Mesenchymal stem cell (in vitro differentiated cells and primary cell): ENCODE results near the gene RAB4B.

Source experiments
- DNase-seq: peaks from one replicate; pipeline ENCODE4 v3.0.0-alpha.2; 2013
- H2AFZ ChIP-seq: one replicate; pipeline ENCODE4 v1.6.1; 2013; ENCODE audit warnings: low read depth, mild to moderate bottlenecking, control low read depth, inconsistent platforms, low read length, moderate library complexity
- H2AK5ac ChIP-seq: 2 replicates; pipeline ENCODE4 v1.6.1; 2013; ENCODE audit warnings: low read length, moderate library complexity, mild to moderate bottlenecking, inconsistent platforms; ENCODE audit not compliant: severe bottlenecking
- H2BK120ac ChIP-seq: one replicate; pipeline ENCODE4 v1.6.1; 2013; ENCODE audit warnings: low read depth, mild to moderate bottlenecking, inconsistent platforms, low read length, moderate library complexity
- H2BK12ac ChIP-seq, 2 experiments: one replicate each; pipeline ENCODE4 v1.6.1; 2013; ENCODE audit warnings: inconsistent platforms in 2 of 2, low read length in 2 of 2, mild to moderate bottlenecking in 2 of 2, moderate library complexity in 2 of 2, control low read depth in 1 of 2
- H2BK15ac ChIP-seq: one replicate; pipeline ENCODE4 v1.6.1; 2013; ENCODE audit warnings: mild to moderate bottlenecking, low read depth, inconsistent platforms; ENCODE audit not compliant: poor library complexity, severe bottlenecking
- H2BK5ac ChIP-seq: 2 replicates; pipeline ENCODE4 v1.6.1; 2013; ENCODE audit warnings: low read depth, mild to moderate bottlenecking, low read length, control low read depth, inconsistent platforms; ENCODE audit not compliant: poor library complexity, severe bottlenecking
- H3K14ac ChIP-seq, 2 experiments: one replicate each; pipeline ENCODE4 v1.6.1; 2013; ENCODE audit warnings: inconsistent platforms in 2 of 2, low read length in 2 of 2, control low read depth in 1 of 2, mild to moderate bottlenecking in 1 of 2, moderate library complexity in 1 of 2
- H3K18ac ChIP-seq, 2 experiments: one replicate each; pipeline ENCODE4 v1.6.1; 2013; ENCODE audit warnings: inconsistent platforms in 2 of 2, low read length in 2 of 2, control low read depth in 1 of 2, low read depth in 1 of 2, mild to moderate bottlenecking in 1 of 2
- H3K23ac ChIP-seq, 2 experiments: one replicate each; pipeline ENCODE4 v1.6.1; 2013; ENCODE audit warnings: inconsistent platforms in 2 of 2, low read length in 2 of 2, mild to moderate bottlenecking in 2 of 2, moderate library complexity in 2 of 2, control low read depth in 1 of 2
- H3K27ac ChIP-seq: 2 replicates; pipeline ENCODE4 v1.5.1; 2013; ENCODE audit warnings: mild to moderate bottlenecking, moderate library complexity, low read length, control low read depth, inconsistent platforms; ENCODE audit not compliant: poor library complexity, severe bottlenecking
- H3K27me3 ChIP-seq, 2 experiments: 2 replicates each; pipeline versions ENCODE4 v1.6.1 to v1.7.0; 2013; ENCODE audit warnings: low read length in 2 of 2, mild to moderate bottlenecking in 2 of 2, moderate library complexity in 2 of 2, control low read depth in 1 of 2, inconsistent platforms in 1 of 2; ENCODE audit not compliant: control insufficient read depth in 1 of 2, insufficient read depth in 1 of 2
- H3K36me3 ChIP-seq, 2 experiments: 2 replicates each; pipeline versions ENCODE4 v1.6.1 to v1.7.0; 2013; ENCODE audit warnings: low read length in 2 of 2, control low read depth in 1 of 2, inconsistent platforms in 1 of 2, low read depth in 1 of 2, mild to moderate bottlenecking in 1 of 2; ENCODE audit not compliant: insufficient read depth in 2 of 2, control insufficient read depth in 1 of 2
- H3K4ac ChIP-seq, 2 experiments: one replicate each; pipeline ENCODE4 v1.6.1; 2013; ENCODE audit warnings: inconsistent platforms in 2 of 2, low read length in 2 of 2, mild to moderate bottlenecking in 2 of 2, moderate library complexity in 2 of 2, control low read depth in 1 of 2, low read depth in 1 of 2
- H3K4me1 ChIP-seq: 2 replicates; pipeline ENCODE4 v1.6.1; 2013; ENCODE audit warnings: low read depth, low read length, control low read depth; ENCODE audit not compliant: control insufficient read depth, insufficient read depth
- H3K4me2 ChIP-seq: 2 replicates; pipeline ENCODE4 v1.6.1; 2013; ENCODE audit warnings: low read length, mild to moderate bottlenecking, inconsistent platforms; ENCODE audit not compliant: poor library complexity, severe bottlenecking
- H3K4me3 ChIP-seq, 2 experiments: 2 replicates each; pipeline versions ENCODE4 v1.5.1 to v1.7.0; 2013; ENCODE audit warnings: low read length in 2 of 2, mild to moderate bottlenecking in 2 of 2, control low read depth in 1 of 2, low read depth in 1 of 2; ENCODE audit not compliant: insufficient read depth in 1 of 2
- H3K79me1 ChIP-seq: replicated peaks from 2 replicates; pipeline ENCODE4 v1.6.1; 2013; ENCODE audit warnings: mild to moderate bottlenecking, control low read depth, low read length, inconsistent platforms; ENCODE audit not compliant: poor library complexity, severe bottlenecking
- H3K9ac ChIP-seq: 2 replicates; pipeline ENCODE4 v1.7.0; 2013; ENCODE audit warnings: mild to moderate bottlenecking, low read length, moderate library complexity
- H3K9me3 ChIP-seq: 2 replicates; pipeline ENCODE4 v1.7.0; 2013; ENCODE audit warnings: mild to moderate bottlenecking, low read length; ENCODE audit not compliant: control insufficient read depth
- H4K8ac ChIP-seq: one replicate; pipeline ENCODE4 v1.6.1; 2013; ENCODE audit warnings: inconsistent platforms, mild to moderate bottlenecking, low read length, moderate library complexity
- H4K91ac ChIP-seq: one replicate; pipeline ENCODE4 v1.6.1; 2013; ENCODE audit warnings: mild to moderate bottlenecking, low read length, inconsistent platforms
- WGBS: methylation state at CpG from one replicate; pipeline ENCODE4 v1.1.7; 2013; ENCODE audit warnings: mixed read lengths; 5-methylcytosine and 5-hydroxymethylcytosine counted together

The RAB4B gene

DNA sequence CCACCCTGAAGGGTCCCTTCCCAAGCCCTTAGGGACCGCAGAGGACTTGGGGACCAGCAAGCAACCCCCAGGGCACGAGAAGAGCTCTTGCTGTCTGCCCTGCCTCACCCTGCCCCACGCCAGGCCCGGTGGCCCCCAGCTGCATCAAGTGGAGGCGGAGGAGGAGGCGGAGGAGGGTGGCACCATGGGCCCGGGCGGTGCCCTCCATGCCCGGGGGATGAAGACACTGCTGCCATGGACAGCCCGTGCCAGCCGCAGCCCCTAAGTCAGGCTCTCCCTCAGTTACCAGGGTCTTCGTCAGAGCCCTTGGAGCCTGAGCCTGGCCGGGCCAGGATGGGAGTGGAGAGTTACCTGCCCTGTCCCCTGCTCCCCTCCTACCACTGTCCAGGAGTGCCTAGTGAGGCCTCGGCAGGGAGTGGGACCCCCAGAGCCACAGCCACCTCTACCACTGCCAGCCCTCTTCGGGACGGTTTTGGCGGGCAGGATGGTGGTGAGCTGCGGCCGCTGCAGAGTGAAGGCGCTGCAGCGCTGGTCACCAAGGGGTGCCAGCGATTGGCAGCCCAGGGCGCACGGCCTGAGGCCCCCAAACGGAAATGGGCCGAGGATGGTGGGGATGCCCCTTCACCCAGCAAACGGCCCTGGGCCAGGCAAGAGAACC, 22.4 kb downstream of the RAB4B start:
- Histone ChIP-seq H2AK5ac (no peak overlapping the region), H2BK5ac (no peak overlapping the region), H3K4me1 (peaks cover 50% of the 10 kb centered on the region), H3K23ac (peak overlapping the region in 1 of 2 experiments; percentile 47), H3K4ac (no peak overlapping the region), H2BK12ac (peak overlapping the region in 1 of 2 experiments; percentile 15), H2BK15ac (no peak overlapping the region), H3K27ac (no peak overlapping the region), H3K14ac (peak overlapping the region in 1 of 2 experiments; percentile 94), H3K9me3 (no peaks in the 10 kb centered on the region), H4K8ac (no peak overlapping the region), H2BK120ac (no peak overlapping the region), H3K79me1 (peaks cover 4% of the 10 kb centered on the region), H3K4me3 (peak overlapping the region; percentile 45 to 83), H4K91ac (no peak overlapping the region), H2AFZ (no peak overlapping the region), H3K27me3 (no peaks in the 10 kb centered on the region), H3K18ac (peak overlapping the region in 1 of 2 experiments; percentile 5), H3K9ac (peak overlapping the region; percentile 93), H3K36me3 (peaks cover 51 to 61% of the 10 kb centered on the region in 2 experiments), H3K4me2 (peak overlapping the region; percentile 93)
- WGBS = 89% methylated on average over 26 of the region's 27 CpGs
- no peak for DNase-seq

DNA sequence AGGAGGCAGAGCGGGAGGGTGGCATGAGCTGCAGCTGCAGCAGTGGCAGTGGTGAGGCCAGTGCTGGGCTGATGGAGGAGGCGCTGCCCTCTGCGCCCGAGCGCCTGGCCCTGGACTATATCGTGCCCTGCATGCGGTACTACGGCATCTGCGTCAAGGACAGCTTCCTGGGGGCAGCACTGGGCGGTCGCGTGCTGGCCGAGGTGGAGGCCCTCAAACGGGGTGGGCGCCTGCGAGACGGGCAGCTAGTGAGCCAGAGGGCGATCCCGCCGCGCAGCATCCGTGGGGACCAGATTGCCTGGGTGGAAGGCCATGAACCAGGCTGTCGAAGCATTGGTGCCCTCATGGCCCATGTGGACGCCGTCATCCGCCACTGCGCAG, 22.9 kb downstream of the RAB4B start:
- Histone ChIP-seq H3K27ac (no peak overlapping the region), H4K8ac (no peak overlapping the region), H3K9ac (peak overlapping the region; percentile 93), H2BK120ac (no peak overlapping the region), H3K4me2 (peak overlapping the region; percentile 4), H3K36me3 (peaks cover 56 to 63% of the 10 kb centered on the region in 2 experiments), H2BK15ac (no peak overlapping the region), H3K4ac (no peak overlapping the region), H2AFZ (no peak overlapping the region), H2BK5ac (no peak overlapping the region), H3K14ac (peak overlapping the region in 1 of 2 experiments; percentile 14), H2AK5ac (no peak overlapping the region), H4K91ac (no peak overlapping the region), H3K9me3 (no peaks in the 10 kb centered on the region), H3K23ac (peak overlapping the region in 1 of 2 experiments; percentile 48), H3K4me1 (peaks cover 50% of the 10 kb centered on the region), H3K79me1 (peaks cover 4% of the 10 kb centered on the region), H2BK12ac (no peak overlapping the region), H3K18ac (no peak overlapping the region), H3K27me3 (no peaks in the 10 kb centered on the region), H3K4me3 (peak overlapping the region in 1 of 2 experiments; percentile 83)
- 95% methylated on average over 27 of the region's 27 CpGs for WGBS
- no peak for DNase-seq

GRCh38 chr19:40801426-40802299, 23.6 kb downstream of the RAB4B start:
- no peak for DNase-seq
- Histone ChIP-seq H3K4me3 (peak overlapping the region in 1 of 2 experiments; percentile 83), H2BK120ac (no peak overlapping the region), H3K23ac (peak overlapping the region in 1 of 2 experiments; percentile 48), H3K36me3 (peaks cover 54 to 62% of the 10 kb centered on the region in 2 experiments), H2AK5ac (no peak overlapping the region), H3K27me3 (no peaks in the 10 kb centered on the region), H2BK15ac (no peak overlapping the region), H3K4me1 (peaks cover 55% of the 10 kb centered on the region), H3K18ac (no peak overlapping the region), H3K4ac (no peak overlapping the region), H3K14ac (peak overlapping the region in 1 of 2 experiments; percentile 44), H3K4me2 (peak overlapping the region; percentile 15), H3K79me1 (peaks cover 2% of the 10 kb centered on the region), H4K8ac (no peak overlapping the region), H3K9ac (peak overlapping the region; percentile 56), H3K27ac (no peak overlapping the region), H2AFZ (no peak overlapping the region), H2BK5ac (no peak overlapping the region), H2BK12ac (no peak overlapping the region), H3K9me3 (no peaks in the 10 kb centered on the region), H4K91ac (no peak overlapping the region)
- 71% methylated on average over 9 of the region's 13 CpGs for WGBS
